ENCODE results near the gene APOO.

The APOO gene

DNA sequence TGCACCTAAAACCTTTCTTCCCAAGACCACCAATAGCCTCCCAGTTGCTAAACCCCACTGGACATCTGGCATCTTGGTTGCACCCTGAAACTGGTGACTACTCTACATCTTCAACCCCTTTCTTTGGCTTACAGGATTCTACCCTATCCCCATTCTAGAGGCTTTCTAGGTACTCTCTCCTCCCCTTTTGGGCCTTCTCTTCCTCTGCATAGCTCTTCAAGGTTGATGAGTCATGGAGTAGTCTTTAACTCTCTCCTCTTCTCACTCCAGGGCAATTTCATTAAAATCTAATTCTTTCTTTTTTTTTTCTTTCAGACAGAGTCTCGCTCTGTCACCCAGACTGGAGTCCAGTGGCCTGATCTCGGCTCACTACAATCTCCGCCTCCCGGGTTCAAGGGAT, 16.8 kb downstream of the APOO start:
- no peak overlapping the region for H3K4me3 ChIP-seq (ENCODE audit: low read length in 2 of 2)

DNA sequence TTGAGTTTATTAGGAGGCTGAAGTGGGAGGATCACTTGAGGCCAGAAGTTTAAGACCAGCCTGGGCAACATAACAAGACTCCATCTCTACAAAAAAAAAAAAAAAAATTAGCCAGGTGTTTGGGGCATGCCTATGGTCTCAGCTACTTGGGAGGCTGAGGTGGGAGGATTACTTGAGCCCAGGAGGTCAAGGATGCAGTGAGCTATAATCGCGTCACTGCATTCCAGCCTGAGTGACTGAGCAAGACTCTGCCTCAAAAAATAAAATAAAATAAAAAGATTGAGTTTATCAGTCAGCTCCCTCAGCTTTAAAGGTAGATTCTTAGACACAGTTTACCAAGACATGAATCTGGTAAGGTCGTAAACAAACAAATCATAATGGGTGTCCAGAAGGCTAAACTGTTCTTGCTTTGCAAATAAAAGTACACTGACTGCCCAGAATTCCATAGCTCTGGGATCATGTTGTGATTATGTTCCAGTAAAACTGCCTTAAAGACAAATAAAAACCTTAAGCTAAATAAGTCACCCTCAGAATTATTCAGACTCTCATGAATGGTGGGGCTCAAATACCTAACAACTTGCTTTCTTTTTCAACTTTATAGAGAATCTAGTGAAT, 18.7 kb downstream of the APOO start:
- Histone ChIP-seq H3K27me3 (ENCODE audit: control insufficient read depth in 2 of 2, insufficient read depth in 2 of 2, low read length in 2 of 2) (no peaks in the 10 kb centered on the region), H3K9me3 (ENCODE audit: control insufficient read depth in 2 of 2, low read length in 2 of 2) (no peaks in the 10 kb centered on the region), H3K9ac (ENCODE audit: low read depth in 1 of 2, low read length in 2 of 2) (no peak overlapping the region), H3K27ac (ENCODE audit: low read depth in 2 of 2, low read length in 2 of 2) (peak overlapping the region in 1 of 2 donors; percentile 9), H3K36me3 (ENCODE audit: control insufficient read depth in 2 of 2, insufficient read depth in 2 of 2, low read length in 2 of 2) (no peaks in the 10 kb centered on the region), H3K4me3 (ENCODE audit: low read length in 2 of 2) (no peak overlapping the region), H3K4me1 (ENCODE audit: control insufficient read depth in 2 of 2, insufficient read depth in 2 of 2, low read length in 2 of 2) (peaks cover 0 to 20% of the 10 kb centered on the region in 2 donors)

More for the DNA sequence above, 16.8 kb downstream of the APOO start:
- Histone ChIP-seq H3K36me3 (ENCODE audit: control insufficient read depth in 2 of 2, insufficient read depth in 2 of 2, low read length in 2 of 2) (no peaks in the 10 kb centered on the region), H3K9ac (ENCODE audit: low read depth in 1 of 2, low read length in 2 of 2) (no peak overlapping the region), H3K27me3 (ENCODE audit: control insufficient read depth in 2 of 2, insufficient read depth in 2 of 2, low read length in 2 of 2) (no peaks in the 10 kb centered on the region), H3K9me3 (ENCODE audit: control insufficient read depth in 2 of 2, low read length in 2 of 2) (no peaks in the 10 kb centered on the region), H3K4me1 (ENCODE audit: control insufficient read depth in 2 of 2, insufficient read depth in 2 of 2, low read length in 2 of 2) (peaks cover 0 to 10% of the 10 kb centered on the region in 2 donors), H3K27ac (ENCODE audit: low read depth in 2 of 2, low read length in 2 of 2) (no peak overlapping the region)

DNA sequence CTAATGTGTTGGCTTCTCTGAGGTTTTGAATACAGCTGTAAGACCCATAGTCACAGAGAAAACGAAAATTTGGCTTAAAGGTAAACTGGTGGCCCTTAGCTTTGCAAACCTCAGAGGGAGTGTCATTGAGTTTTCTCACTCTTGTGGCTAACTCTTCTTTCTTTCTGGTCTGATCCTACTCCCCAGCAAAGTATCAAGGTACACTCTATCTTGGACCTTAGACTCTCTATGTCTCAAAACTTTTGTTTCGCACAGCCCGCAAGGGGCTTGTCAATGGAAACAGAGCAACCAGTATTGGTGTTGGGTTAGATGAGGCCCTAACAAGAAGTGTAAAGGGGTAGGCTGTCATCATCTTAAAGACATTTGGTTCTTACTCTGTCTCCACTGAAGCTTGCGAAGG, 19.8 kb downstream of the APOO start:
- Histone ChIP-seq H3K27ac (ENCODE audit: low read depth in 2 of 2, low read length in 2 of 2) (peak overlapping the region; percentile 67 to 79), H3K4me3 (ENCODE audit: low read length in 2 of 2) (no peak overlapping the region), H3K36me3 (ENCODE audit: control insufficient read depth in 2 of 2, insufficient read depth in 2 of 2, low read length in 2 of 2) (no peaks in the 10 kb centered on the region), H3K4me1 (ENCODE audit: control insufficient read depth in 2 of 2, insufficient read depth in 2 of 2, low read length in 2 of 2) (peaks cover 3 to 30% of the 10 kb centered on the region in 2 donors), H3K9me3 (ENCODE audit: control insufficient read depth in 2 of 2, low read length in 2 of 2) (no peaks in the 10 kb centered on the region), H3K9ac (ENCODE audit: low read depth in 1 of 2, low read length in 2 of 2) (no peak overlapping the region), H3K27me3 (ENCODE audit: control insufficient read depth in 2 of 2, insufficient read depth in 2 of 2, low read length in 2 of 2) (no peaks in the 10 kb centered on the region)

DNA sequence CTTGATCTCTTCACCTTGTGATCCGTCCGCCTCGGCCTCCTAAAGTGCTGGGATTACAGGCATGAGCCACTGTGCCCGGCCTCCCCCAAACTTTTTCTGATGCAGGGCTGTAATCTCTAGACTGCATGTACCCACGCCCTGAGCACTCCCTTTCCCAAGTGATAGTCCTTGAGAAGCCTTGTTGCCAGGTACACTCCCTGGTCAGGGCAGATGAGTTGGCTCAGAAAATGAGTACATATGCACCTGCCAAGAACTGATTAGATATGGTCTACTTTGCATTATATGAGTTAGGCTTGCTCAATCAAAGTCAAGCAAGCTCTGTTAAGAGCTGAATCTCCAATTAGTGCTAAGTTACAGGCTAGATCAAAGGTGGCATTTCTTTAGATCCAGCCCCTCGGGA, 20.3 kb downstream of the APOO start:
- Histone ChIP-seq H3K9me3 (ENCODE audit: control insufficient read depth in 2 of 2, low read length in 2 of 2) (no peaks in the 10 kb centered on the region), H3K4me1 (ENCODE audit: control insufficient read depth in 2 of 2, insufficient read depth in 2 of 2, low read length in 2 of 2) (peaks cover 3 to 30% of the 10 kb centered on the region in 2 donors), H3K9ac (ENCODE audit: low read depth in 1 of 2, low read length in 2 of 2) (no peak overlapping the region), H3K36me3 (ENCODE audit: control insufficient read depth in 2 of 2, insufficient read depth in 2 of 2, low read length in 2 of 2) (no peaks in the 10 kb centered on the region), H3K4me3 (ENCODE audit: low read length in 2 of 2) (no peak overlapping the region), H3K27me3 (ENCODE audit: control insufficient read depth in 2 of 2, insufficient read depth in 2 of 2, low read length in 2 of 2) (no peaks in the 10 kb centered on the region), H3K27ac (ENCODE audit: low read depth in 2 of 2, low read length in 2 of 2) (peak overlapping the region; percentile 67 to 79)

DNA sequence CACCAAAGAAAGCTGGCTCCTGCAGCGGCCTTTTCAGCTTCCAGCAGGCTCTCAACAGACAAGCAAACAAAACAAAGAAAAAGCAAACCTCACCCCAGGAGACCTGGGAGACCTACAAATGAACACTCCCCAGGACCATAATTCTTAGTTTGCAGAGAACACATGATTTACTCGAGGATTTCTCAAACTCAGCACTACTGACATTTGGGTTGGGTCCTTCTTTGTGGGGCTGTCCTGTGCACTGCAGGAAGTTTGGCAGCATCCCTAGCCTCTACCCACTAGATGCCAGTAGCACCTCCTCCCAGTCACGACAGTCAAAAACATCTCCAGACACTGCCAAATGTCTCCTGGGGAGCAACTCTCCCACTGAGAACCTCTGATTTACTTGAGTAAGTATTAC, 21.9 kb downstream of the APOO start:
- Histone ChIP-seq H3K4me3 (ENCODE audit: low read length in 2 of 2) (no peak overlapping the region), H3K27me3 (ENCODE audit: control insufficient read depth in 2 of 2, insufficient read depth in 2 of 2, low read length in 2 of 2) (no peaks in the 10 kb centered on the region), H3K4me1 (ENCODE audit: control insufficient read depth in 2 of 2, insufficient read depth in 2 of 2, low read length in 2 of 2) (peaks cover 3 to 30% of the 10 kb centered on the region in 2 donors), H3K36me3 (ENCODE audit: control insufficient read depth in 2 of 2, insufficient read depth in 2 of 2, low read length in 2 of 2) (no peaks in the 10 kb centered on the region), H3K9me3 (ENCODE audit: control insufficient read depth in 2 of 2, low read length in 2 of 2) (no peaks in the 10 kb centered on the region), H3K27ac (ENCODE audit: low read depth in 2 of 2, low read length in 2 of 2) (no peak overlapping the region), H3K9ac (ENCODE audit: low read depth in 1 of 2, low read length in 2 of 2) (no peak overlapping the region)

DNA sequence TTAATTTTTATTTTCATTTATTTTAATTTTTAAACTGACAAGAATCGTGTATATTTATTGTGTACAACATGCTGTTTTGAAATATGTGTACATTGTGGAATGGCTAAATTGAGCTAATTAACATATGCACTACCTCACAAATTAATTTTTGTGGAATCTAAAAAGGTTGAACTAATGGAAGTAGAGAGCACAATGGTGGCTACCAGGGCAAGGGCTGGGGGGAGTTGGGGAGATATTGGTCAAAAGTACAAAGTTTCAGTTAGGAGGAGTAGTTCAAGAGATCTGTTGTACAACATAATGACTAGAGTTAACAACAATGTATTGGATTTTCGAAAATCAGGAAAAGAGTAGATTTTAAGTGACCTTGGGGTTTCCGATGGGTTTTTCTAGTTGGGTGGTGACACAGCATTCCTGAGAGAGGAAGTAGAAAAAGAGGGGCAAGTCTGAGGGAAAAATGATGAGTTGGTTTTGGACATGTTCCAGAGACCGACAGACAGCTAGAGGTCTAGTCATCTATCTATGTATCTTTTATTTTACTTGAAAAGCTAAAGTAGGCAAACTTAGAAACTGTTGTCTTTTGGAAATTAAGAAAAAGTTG, 23.2 kb downstream of the APOO start:
- H3K4me1 ChIP-seq (ENCODE audit: control insufficient read depth in 2 of 2, insufficient read depth in 2 of 2, low read length in 2 of 2), result peaks cover 3 to 32% of the 10 kb centered on the region in 2 donors
- no peak overlapping the region for H3K4me3 ChIP-seq (ENCODE audit: low read length in 2 of 2)
- H3K36me3 ChIP-seq (ENCODE audit: control insufficient read depth in 2 of 2, insufficient read depth in 2 of 2, low read length in 2 of 2), result no peaks in the 10 kb centered on the region
- no peaks in the 10 kb centered on the region for H3K27me3 ChIP-seq (ENCODE audit: control insufficient read depth in 2 of 2, insufficient read depth in 2 of 2, low read length in 2 of 2)
- H3K9me3 ChIP-seq (ENCODE audit: control insufficient read depth in 2 of 2, low read length in 2 of 2), result no peaks in the 10 kb centered on the region
- H3K9ac ChIP-seq (ENCODE audit: low read depth in 1 of 2, low read length in 2 of 2), result no peak overlapping the region
- no peak overlapping the region for H3K27ac ChIP-seq (ENCODE audit: low read depth in 2 of 2, low read length in 2 of 2)

DNA sequence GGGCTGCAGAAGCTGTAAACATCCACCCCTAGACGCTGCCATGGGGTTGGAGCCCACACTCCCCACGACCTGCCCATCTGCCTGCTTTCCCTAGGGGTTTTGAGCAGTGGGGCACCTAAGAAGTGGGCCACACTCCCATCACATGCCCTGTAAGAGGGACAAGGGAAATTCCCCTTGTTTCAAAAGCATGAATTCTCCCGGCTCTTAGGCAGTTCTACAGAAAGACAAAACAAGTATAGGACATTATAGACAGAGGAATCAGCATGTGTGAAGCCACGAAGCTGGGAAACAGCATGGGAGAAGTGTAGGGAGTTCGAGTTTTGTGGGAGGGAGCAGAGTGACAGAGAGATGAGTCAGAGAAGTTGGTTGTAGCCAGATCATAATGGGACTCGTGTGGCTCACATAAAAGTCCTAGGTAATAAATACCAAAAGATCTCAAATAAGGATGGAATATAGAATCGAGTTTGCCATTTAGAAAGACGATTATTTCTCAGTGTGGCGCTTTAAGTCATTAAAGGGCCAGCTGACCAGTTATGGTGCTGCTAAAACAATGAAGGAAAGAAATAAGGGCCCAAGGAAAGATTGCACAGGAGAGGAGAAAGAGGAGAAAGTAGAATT, 23.9 kb downstream of the APOO start:
- Histone ChIP-seq H3K4me3 (ENCODE audit: low read length in 2 of 2) (no peak overlapping the region), H3K4me1 (ENCODE audit: control insufficient read depth in 2 of 2, insufficient read depth in 2 of 2, low read length in 2 of 2) (peaks cover 3 to 33% of the 10 kb centered on the region in 2 donors), H3K27me3 (ENCODE audit: control insufficient read depth in 2 of 2, insufficient read depth in 2 of 2, low read length in 2 of 2) (no peaks in the 10 kb centered on the region), H3K27ac (ENCODE audit: low read depth in 2 of 2, low read length in 2 of 2) (peak overlapping the region; percentile 56 to 65), H3K9me3 (ENCODE audit: control insufficient read depth in 2 of 2, low read length in 2 of 2) (no peaks in the 10 kb centered on the region), H3K36me3 (ENCODE audit: control insufficient read depth in 2 of 2, insufficient read depth in 2 of 2, low read length in 2 of 2) (no peaks in the 10 kb centered on the region), H3K9ac (ENCODE audit: low read depth in 1 of 2, low read length in 2 of 2) (no peak overlapping the region)

DNA sequence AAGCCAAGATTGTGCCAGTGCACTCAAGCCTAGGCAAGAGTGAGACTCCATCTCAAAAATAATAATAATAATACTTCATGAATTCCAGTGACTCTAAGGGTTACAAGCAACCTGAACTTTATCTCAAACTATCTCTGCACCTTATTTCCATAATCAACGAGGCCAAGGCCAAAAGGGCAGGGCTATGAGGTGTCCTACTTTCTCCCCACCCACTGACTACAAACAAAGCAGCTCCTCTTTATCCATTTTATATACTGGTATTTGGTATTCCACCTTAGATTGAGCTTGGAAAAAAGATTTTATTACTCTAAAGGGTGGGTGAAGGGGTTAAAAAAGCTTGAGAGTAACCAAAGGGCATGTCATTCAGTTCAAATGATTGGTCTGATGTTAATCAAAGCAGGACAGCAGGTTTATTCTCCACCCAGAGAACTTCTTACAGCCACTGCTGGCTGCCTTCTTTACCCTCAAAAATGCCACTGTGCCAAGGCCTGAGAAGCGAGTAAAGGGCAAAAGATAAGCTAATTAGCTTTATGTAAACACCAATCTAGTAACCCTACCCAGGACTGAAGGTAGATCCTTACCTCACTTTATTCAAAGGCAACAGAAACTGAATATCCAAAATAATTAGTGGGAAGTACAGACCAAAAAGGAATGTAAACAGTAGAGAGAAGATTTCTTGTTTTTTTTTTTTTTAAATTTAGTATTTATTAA, 28.2 kb downstream of the APOO start:
- Histone ChIP-seq H3K36me3 (ENCODE audit: control insufficient read depth in 2 of 2, insufficient read depth in 2 of 2, low read length in 2 of 2) (no peaks in the 10 kb centered on the region), H3K27me3 (ENCODE audit: control insufficient read depth in 2 of 2, insufficient read depth in 2 of 2, low read length in 2 of 2) (no peaks in the 10 kb centered on the region), H3K9ac (ENCODE audit: low read depth in 1 of 2, low read length in 2 of 2) (no peak overlapping the region), H3K27ac (ENCODE audit: low read depth in 2 of 2, low read length in 2 of 2) (peak overlapping the region in 1 of 2 donors; percentile 7), H3K9me3 (ENCODE audit: control insufficient read depth in 2 of 2, low read length in 2 of 2) (no peaks in the 10 kb centered on the region), H3K4me1 (ENCODE audit: control insufficient read depth in 2 of 2, insufficient read depth in 2 of 2, low read length in 2 of 2) (peaks cover 3 to 18% of the 10 kb centered on the region in 2 donors), H3K4me3 (ENCODE audit: low read length in 2 of 2) (no peak overlapping the region)

DNA sequence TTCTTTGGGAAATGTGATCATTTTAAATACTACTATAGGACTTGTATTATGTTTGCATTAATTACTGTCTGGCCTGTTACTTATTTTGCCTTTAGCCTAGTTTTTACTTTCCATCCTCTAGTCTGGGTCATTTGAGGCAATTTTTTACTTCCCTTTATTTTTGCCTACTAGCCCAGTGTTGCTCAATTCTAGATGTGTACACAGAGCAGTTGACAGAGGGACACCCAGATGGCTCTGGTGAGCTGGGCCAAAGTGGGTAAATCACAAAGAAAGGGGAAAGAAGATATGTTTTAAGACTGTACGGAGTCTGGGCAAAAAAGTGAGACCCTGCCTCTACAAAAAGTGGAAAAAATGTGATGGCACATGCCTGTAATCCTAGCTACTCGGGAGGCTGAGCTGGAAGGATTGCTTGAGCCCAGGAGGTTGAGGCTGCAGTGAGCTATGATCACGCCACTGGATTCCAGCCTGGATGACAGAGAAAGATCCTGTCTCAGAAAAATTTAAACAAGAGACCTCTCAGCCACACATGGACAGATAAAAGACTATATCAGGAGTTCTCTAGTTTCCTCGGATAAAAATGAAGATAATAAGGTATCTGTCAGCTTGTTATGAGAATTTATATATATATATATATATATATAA, 35.7 kb downstream of the APOO start:
- Histone ChIP-seq H3K27ac (ENCODE audit: low read depth in 2 of 2, low read length in 2 of 2) (no peak overlapping the region), H3K4me1 (ENCODE audit: control insufficient read depth in 2 of 2, insufficient read depth in 2 of 2, low read length in 2 of 2) (no peaks in the 10 kb centered on the region), H3K9ac (ENCODE audit: low read depth in 1 of 2, low read length in 2 of 2) (no peak overlapping the region), H3K36me3 (ENCODE audit: control insufficient read depth in 2 of 2, insufficient read depth in 2 of 2, low read length in 2 of 2) (no peaks in the 10 kb centered on the region), H3K9me3 (ENCODE audit: control insufficient read depth in 2 of 2, low read length in 2 of 2) (no peaks in the 10 kb centered on the region), H3K27me3 (ENCODE audit: control insufficient read depth in 2 of 2, insufficient read depth in 2 of 2, low read length in 2 of 2) (no peaks in the 10 kb centered on the region), H3K4me3 (ENCODE audit: low read length in 2 of 2) (no peak overlapping the region)

DNA sequence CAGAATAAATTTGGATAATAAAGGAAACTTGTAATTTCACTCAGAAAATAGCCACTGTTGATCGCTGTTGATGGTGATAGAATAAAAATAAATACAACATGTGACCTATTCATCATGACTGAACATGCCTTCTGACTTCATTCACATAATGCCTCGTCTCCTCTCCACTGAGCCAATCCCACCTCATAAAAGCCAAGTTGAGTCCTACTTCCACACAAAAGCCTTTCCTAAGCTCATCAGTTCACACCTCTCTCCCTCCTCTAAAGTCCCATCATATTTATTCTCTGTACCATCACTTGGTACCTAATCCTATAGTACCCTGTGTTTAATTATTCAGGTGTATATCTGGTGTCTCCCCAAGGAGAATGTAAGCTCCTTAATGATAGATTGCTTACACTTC, 37.7 kb downstream of the APOO start:
- Histone ChIP-seq H3K4me3 (ENCODE audit: low read length in 2 of 2) (no peak overlapping the region), H3K9ac (ENCODE audit: low read depth in 1 of 2, low read length in 2 of 2) (no peak overlapping the region), H3K4me1 (ENCODE audit: control insufficient read depth in 2 of 2, insufficient read depth in 2 of 2, low read length in 2 of 2) (no peaks in the 10 kb centered on the region), H3K27ac (ENCODE audit: low read depth in 2 of 2, low read length in 2 of 2) (no peak overlapping the region), H3K9me3 (ENCODE audit: control insufficient read depth in 2 of 2, low read length in 2 of 2) (no peaks in the 10 kb centered on the region), H3K36me3 (ENCODE audit: control insufficient read depth in 2 of 2, insufficient read depth in 2 of 2, low read length in 2 of 2) (no peaks in the 10 kb centered on the region), H3K27me3 (ENCODE audit: control insufficient read depth in 2 of 2, insufficient read depth in 2 of 2, low read length in 2 of 2) (peaks cover 0 to 3% of the 10 kb centered on the region in 2 donors)
